B cell (primary cell): ENCODE measurements around the gene NIN.

Experiments used
- CTCF ChIP-seq: fragments of 200-600 bp; IDR thresholded peaks from one replicate; pipeline ENCODE4 v1.8.0; 2022; ENCODE audit warnings: antibody characterized with exemption, mild to moderate bottlenecking
- EZH2 ChIP-seq: IDR thresholded peaks from 2 replicates; pipeline ENCODE4 v1.6.1; 2012; ENCODE audit warnings: borderline replicate concordance, low read depth, mild to moderate bottlenecking, moderate library complexity, low read length; ENCODE audit not compliant: insufficient read depth, poor library complexity, severe bottlenecking

DNA sequence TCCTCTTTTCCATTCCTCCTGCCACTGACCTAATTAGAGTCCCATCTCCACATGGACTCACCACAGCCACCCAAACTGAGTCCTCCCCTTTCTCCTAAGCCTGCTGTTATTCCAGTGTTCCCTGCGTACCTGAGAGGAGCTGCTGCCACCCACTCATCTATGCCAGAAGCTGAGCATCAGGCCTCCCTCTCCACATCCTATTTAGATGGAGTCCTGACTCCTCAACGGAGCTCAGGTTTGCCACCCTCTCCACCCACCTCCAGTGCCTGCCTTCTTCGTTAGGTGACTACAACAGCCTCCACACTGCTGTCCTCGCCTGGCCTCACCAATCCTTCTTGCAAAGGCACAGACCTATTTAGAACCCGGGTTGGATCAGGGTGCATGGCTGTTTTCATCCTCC lies 25.7 kb upstream of the NIN start:
- TF ChIP-seq CTCF, result no peak
- no peak for TF ChIP-seq EZH2
